A673 (cell line): ENCODE results near the gene SERPINB4. TPM values are rescaled to one million over a fixed set of nuclear protein-coding genes. Genes with fewer than 3 reads are reported as not detected.
A peak's percentile ranks its signal among the peaks of the same experiment; 100 is the strongest.

Experiments
- BruUV-seq: library from RNA; stranded (reverse); fragments of 400-500 nt; replicated peaks from 2 replicates; lab custom pipeline; 2021; lab: Mats Ljungman, UMichigan
- CTCF ChIA-PET: fragments of 300-600 bp; sonication (Branson Sonifier 250); formaldehyde crosslinking; loops from one replicate; lab custom pipeline; 2022; ENCODE audit warnings: antibody characterized with exemption; lab: Charles Lee
- POLR2A ChIA-PET: fragments of 300-600 bp; sonication (Branson Sonifier 250); formaldehyde crosslinking; loops from one replicate; lab custom pipeline; 2022; ENCODE audit warnings: antibody characterized with exemption; ENCODE audit not compliant: low non-redundant PET; lab: Charles Lee
- DNase-seq: peaks from one replicate; pipeline ENCODE4 v3.0.0-alpha.2; 2015; ENCODE audit warnings: low spot score
- H3K27ac ChIP-seq: fragments of 200-600 bp; sonication (generic); 2 replicates; pipeline ENCODE4 v1.5.1; 2016; ENCODE audit warnings: mixed run types, low read depth, mild to moderate bottlenecking, mixed read lengths, antibody characterized with exemption, low read length; ENCODE audit not compliant: poor library complexity, severe bottlenecking
- H3K27me3 ChIP-seq: fragments of 200-600 bp; sonication (generic); replicated peaks from 2 replicates; pipeline ENCODE4 v1.6.1; 2017; ENCODE audit warnings: mixed run types, low read depth, mild to moderate bottlenecking, mixed read lengths, antibody characterized with exemption, low read length; ENCODE audit not compliant: insufficient read depth, poor library complexity
- H3K36me3 ChIP-seq: fragments of 200-600 bp; sonication (generic); 2 replicates; pipeline ENCODE4 v1.6.1; 2016; ENCODE audit warnings: mixed run types, mild to moderate bottlenecking, mixed read lengths, antibody characterized with exemption, low read length; ENCODE audit not compliant: insufficient read depth, poor library complexity, severe bottlenecking
- H3K4me1 ChIP-seq: fragments of 200-600 bp; sonication (generic); 2 replicates; pipeline ENCODE4 v1.6.1; 2017; ENCODE audit warnings: mixed run types, mild to moderate bottlenecking, mixed read lengths, antibody characterized with exemption, low read length; ENCODE audit not compliant: insufficient read depth, poor library complexity, severe bottlenecking
- H3K4me3 ChIP-seq: fragments of 200-600 bp; sonication (generic); 2 replicates; pipeline ENCODE4 v1.5.1; 2016; ENCODE audit warnings: low read depth, mixed run types, mild to moderate bottlenecking, mixed read lengths, low read length; ENCODE audit not compliant: poor library complexity, severe bottlenecking
- H3K9me3 ChIP-seq: fragments of 200-600 bp; sonication (generic); 2 replicates; pipeline ENCODE4 v1.6.1; 2016; ENCODE audit warnings: mixed run types, low read depth, mild to moderate bottlenecking, mixed read lengths, antibody characterized with exemption, low read length; ENCODE audit not compliant: poor library complexity, severe bottlenecking
- CTCF ChIP-seq: fragments of 300-800, 200-600 bp; sonication (generic); conservative IDR thresholded peaks from 2 replicates; pipeline ENCODE4 v1.5.1; 2017; ENCODE audit warnings: low read depth, mild to moderate bottlenecking, antibody characterized with exemption, low read length, moderate library complexity, mixed read lengths
- EZH2 ChIP-seq: fragments of 200-600 bp; sonication (generic); IDR thresholded peaks from 2 replicates; pipeline ENCODE4 v1.6.1; 2017; ENCODE audit warnings: borderline replicate concordance, low read depth, mild to moderate bottlenecking, mixed read lengths, antibody characterized with exemption, low read length; ENCODE audit not compliant: poor library complexity, severe bottlenecking
- intact Hi-C: fragments of 100-400 bp; cut with micrococcal nuclease; formaldehyde crosslinking; loops from one replicate; pipeline ENCODE4 v1.10.0; 2022; ENCODE audit not compliant: unreplicated experiment
- total RNA-seq: library from RNA; stranded (reverse); gene quantifications from 2 replicates; pipeline ENCODE4 v1.2.3, GENCODE V29; 2021

The SERPINB4 gene
- total RNA-seq, 1 experiment from 2014 or later, result not detected

GRCh38 chr18:63590373-63590772, 53.7 kb downstream of the SERPINB4 start:
- Histone ChIP-seq H3K36me3 (no peaks in the 10 kb centered on the region), H3K27ac (peak overlapping the region; percentile 75), H3K4me1 (peaks cover 37% of the 10 kb centered on the region), H3K27me3 (no peaks in the 10 kb centered on the region), H3K4me3 (no peak overlapping the region), H3K9me3 (no peaks in the 10 kb centered on the region)
- peak; percentile 58 for DNase-seq
- no peak for TF ChIP-seq EZH2
- TF ChIP-seq CTCF, result no peak
- TSS peak; percentile 72 for BruUV-seq
- ChIA-PET POLR2A (no interaction called here), CTCF (interaction anchor here (1.1 kb wide), 1 partner anchor 151 kb away, joined by 3 read pairs; no protein-coding TSS in a partner anchor)
- intact Hi-C loops, result loop anchor here (5.0 kb wide), 3 partner anchors 137 to 257 kb away; no protein-coding TSS in a partner anchor

GRCh38 chr18:63588909-63589308, 55.1 kb downstream of the SERPINB4 start:
- Histone ChIP-seq H3K27me3 (no peaks in the 10 kb centered on the region), H3K9me3 (no peaks in the 10 kb centered on the region), H3K36me3 (no peaks in the 10 kb centered on the region), H3K4me1 (peaks cover 45% of the 10 kb centered on the region), H3K4me3 (no peak overlapping the region), H3K27ac (peak overlapping the region; percentile 75)
- intact Hi-C loops, result no loop called here
- TF ChIP-seq EZH2, result no peak
- no peak for TF ChIP-seq CTCF
- ChIA-PET CTCF (no interaction called here), POLR2A (no interaction called here)
- BruUV-seq, result no TSS peak
- DNase-seq, result peak; percentile 44

Other genes starting within 250 kb of the SERPINB4 start
- 88.7 and 94.8 TPM in 2 replicates for gene VPS4B, start 221.8 kb downstream of the SERPINB4 start, total RNA-seq
- 0.11 TPM in 1 of 2 replicates, not detected in the other for gene SERPINB5, start 167.3 kb downstream of the SERPINB4 start, total RNA-seq
- gene SERPINB12, start 101.9 kb downstream of the SERPINB4 start, total RNA-seq, result not detected in 2 replicates
- gene SERPINB13, start 56.9 kb downstream of the SERPINB4 start, total RNA-seq, result 0.49 and 0.50 TPM in 2 replicates
- not detected in 2 replicates for gene SERPINB3, start 17.6 kb upstream of the SERPINB4 start, total RNA-seq
- not detected in 2 replicates for gene SERPINB11, start 58.7 kb upstream of the SERPINB4 start, total RNA-seq
- gene SERPINB7, start 131.2 kb upstream of the SERPINB4 start, total RNA-seq, result 12.2 and 12.8 TPM in 2 replicates
- gene SERPINB2, start 243.4 kb upstream of the SERPINB4 start, total RNA-seq, result 1.7 and 2.5 TPM in 2 replicates